NB4 (cell line): ENCODE measurements around the gene NTN1.

Experiments
- DNase-seq: peaks from one replicate; pipeline ENCODE4 v3.0.0; 2010; ENCODE audit warnings: low read depth
- H3K4me3 ChIP-seq: one replicate; pipeline ENCODE4 v1.5.1; 2011; ENCODE audit warnings: mild to moderate bottlenecking, low read depth, low read length, moderate library complexity
- MYC ChIP-seq: IDR thresholded peaks from 2 replicates; pipeline ENCODE4 v1.6.1; 2011; ENCODE audit warnings: low read depth, low read length
- POLR2A ChIP-seq: IDR thresholded peaks from 2 replicates; pipeline ENCODE4 v1.6.1; 2011; ENCODE audit warnings: mild to moderate bottlenecking; ENCODE audit not compliant: insufficient read length; ENCODE audit errors: extremely low read depth
- TF ChIP-seq, protein P1 (sequence below): IDR thresholded peaks from 2 replicates; pipeline ENCODE4 v1.6.1; 2011; ENCODE audit warnings: low read depth, low read length
- TF ChIP-seq, protein P2 (sequence below): IDR thresholded peaks from one replicate; pipeline ENCODE4 v1.5.1; 2012; ENCODE audit warnings: low read depth, low read length

The NTN1 gene

DNA sequence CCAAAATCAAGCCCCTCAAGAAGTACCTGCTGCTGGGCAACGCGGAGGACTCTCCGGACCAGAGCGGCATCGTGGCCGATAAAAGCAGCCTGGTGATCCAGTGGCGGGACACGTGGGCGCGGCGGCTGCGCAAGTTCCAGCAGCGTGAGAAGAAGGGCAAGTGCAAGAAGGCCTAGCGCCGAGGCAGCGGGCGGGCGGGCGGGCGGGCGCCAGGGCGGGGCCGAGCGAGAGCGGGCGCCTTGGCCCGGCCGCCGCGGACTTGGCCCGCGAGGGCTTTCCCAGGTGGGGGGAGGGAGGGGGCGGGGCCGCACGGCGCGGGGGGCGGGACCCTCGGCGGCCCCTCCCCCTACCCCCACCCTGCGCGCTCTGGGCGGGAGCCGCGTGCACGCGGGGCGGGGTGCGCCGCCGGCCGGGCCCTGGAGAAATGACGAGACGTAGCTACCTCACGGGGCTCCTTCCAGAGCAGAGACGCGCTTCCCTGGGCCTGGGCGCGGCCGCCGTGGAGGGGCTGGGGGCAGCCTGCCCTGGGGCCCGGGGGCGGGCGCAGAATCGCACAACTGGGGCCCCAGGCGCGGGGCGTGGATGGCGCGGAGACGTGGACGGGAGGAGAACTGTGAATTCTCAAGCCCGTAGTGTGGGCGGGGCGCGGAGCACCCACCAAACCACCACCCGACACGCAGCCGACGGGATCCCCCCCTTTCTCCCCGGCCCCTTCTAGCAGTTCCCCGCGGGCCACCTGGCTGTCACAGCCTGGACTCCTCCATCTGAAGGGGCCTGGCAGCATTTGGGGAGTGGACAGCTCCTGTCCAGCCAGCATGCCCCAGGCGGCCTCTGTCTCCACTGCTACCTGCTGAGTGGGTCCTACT is 218.7 kb downstream of the NTN1 start:
- H3K4me3 ChIP-seq, result no peak overlapping the region
- TF ChIP-seq POLR2A (no peak), MYC (no peak)
- TF ChIP-seq, protein P1, sequence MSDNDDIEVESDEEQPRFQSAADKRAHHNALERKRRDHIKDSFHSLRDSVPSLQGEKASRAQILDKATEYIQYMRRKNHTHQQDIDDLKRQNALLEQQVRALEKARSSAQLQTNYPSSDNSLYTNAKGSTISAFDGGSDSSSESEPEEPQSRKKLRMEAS, result no peak
- TF ChIP-seq, protein P2, sequence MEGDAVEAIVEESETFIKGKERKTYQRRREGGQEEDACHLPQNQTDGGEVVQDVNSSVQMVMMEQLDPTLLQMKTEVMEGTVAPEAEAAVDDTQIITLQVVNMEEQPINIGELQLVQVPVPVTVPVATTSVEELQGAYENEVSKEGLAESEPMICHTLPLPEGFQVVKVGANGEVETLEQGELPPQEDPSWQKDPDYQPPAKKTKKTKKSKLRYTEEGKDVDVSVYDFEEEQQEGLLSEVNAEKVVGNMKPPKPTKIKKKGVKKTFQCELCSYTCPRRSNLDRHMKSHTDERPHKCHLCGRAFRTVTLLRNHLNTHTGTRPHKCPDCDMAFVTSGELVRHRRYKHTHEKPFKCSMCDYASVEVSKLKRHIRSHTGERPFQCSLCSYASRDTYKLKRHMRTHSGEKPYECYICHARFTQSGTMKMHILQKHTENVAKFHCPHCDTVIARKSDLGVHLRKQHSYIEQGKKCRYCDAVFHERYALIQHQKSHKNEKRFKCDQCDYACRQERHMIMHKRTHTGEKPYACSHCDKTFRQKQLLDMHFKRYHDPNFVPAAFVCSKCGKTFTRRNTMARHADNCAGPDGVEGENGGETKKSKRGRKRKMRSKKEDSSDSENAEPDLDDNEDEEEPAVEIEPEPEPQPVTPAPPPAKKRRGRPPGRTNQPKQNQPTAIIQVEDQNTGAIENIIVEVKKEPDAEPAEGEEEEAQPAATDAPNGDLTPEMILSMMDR, result no peak
- DNase-seq, result no peak

DNA sequence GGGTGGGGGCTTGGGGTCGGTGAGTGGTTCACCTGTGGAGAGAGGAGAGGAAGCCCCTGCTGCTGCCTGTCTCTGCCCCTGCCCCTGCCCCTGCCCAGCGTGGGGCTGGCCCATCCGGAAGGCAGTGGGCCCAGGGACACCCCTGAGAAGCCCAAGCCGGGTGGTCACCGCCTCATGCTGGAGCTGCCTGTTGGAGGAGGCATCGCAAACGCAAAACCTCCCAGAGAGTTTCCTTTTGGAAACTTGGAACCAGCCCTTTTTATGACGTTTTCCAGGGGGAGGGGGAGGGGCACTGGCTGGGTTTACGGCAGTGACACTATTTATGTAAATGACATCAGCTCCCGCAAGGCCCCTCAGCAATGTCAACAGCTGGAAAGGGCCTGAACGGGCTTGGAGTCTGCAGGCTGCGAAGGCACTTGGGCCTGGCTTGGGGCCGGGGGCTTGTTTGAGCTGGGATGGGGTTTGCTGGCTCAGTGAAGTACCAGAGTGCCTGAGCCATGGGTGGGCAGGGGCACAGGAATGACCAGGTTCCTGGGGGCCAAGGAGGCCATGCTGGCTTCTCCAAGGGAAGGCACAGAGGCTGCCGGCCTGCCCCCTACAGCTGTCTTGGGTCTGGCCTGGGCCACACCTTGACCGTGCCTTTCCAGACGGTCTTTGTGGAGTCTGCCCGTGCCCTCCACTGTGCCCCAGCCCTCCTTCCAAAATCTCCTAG is 219.5 kb downstream of the NTN1 start:
- no peak overlapping the region for H3K4me3 ChIP-seq
- DNase-seq, result no peak
- no peak for TF ChIP-seq POLR2A
- no peak for TF ChIP-seq MYC
- TF ChIP-seq, protein P2, result no peak
- TF ChIP-seq, protein P1, result no peak

DNA sequence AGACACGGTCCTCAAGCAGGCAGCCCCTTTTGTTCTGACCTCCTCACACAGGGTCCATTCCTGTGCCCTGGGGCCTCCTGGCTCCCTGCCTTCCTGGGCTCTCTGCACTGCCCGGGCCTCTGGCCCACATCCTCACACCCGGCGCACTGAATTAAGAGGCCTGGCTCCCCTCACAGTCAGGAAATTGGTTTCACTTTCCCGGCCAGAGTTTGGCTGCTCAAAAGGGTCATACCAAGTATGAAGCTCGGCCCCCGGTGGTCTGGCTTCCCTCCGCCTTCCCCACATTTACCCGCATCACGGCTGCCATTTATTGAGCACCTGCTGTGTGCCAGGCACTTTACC is 220.0 kb downstream of the NTN1 start:
- TF ChIP-seq MYC (no peak), POLR2A (no peak)
- TF ChIP-seq, protein P2, result no peak
- TF ChIP-seq, protein P1, result no peak
- no peak overlapping the region for H3K4me3 ChIP-seq
- no peak for DNase-seq

DNA sequence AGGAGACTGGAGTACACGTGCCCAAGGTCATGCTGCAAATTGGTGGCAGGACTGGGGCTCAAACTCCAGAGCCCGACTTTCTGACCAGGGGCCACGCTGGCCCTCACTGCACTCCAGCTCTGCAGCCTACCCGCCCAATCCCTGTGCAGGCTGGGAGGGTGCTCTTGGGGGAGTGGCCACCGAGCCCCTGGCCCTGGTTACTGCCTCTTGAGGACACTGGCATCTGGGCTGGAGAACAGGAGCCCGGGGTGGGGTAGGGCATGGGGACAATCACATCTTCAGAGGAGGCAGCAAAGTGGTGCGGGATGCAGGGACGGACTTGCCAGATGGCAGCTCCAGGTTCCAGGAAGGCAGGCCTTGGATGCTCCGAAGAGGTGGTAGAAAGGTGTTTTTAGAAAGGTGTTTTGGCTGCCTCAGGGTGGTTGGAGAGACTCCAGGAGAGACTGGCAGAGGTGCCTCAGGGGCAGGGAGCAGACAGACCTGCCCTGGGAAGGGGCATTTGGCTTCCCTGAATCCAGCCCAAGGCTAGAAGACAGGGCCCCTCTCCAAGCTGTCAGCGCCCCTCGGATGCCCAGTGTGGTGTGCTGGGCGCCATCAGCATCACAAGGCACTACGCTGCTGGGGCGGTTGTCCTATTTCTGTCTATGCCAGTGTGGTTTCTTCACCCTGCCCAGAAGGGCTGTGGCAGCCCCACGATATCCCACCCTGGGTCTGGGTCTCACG is 220.6 kb downstream of the NTN1 start:
- no peak for DNase-seq
- TF ChIP-seq MYC (no peak), POLR2A (no peak)
- TF ChIP-seq, protein P1, result no peak
- TF ChIP-seq, protein P2, result no peak
- H3K4me3 ChIP-seq, result no peak overlapping the region

DNA sequence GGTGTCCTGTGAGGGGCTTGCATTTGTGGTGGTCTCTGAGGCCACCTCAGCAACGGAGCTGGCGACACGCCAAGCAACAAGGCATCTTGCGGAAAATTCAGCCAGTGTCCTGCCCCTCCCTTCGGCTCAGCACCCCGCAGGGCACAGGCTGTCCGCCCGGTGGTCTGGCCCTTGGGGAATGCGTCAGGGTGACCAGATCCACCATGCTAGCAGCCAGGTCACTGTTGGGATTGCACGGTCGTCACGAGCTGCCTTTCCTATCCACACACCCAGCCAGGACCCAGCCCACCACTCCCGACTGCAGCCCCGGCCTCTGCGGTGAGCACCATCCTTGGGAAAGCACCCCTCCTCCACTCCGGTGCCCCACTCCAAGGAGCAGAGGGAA is 221.2 kb downstream of the NTN1 start:
- DNase-seq, result no peak
- no peak for TF ChIP-seq MYC
- TF ChIP-seq, protein P1, result no peak
- TF ChIP-seq POLR2A, result no peak
- TF ChIP-seq, protein P2, result no peak
- H3K4me3 ChIP-seq, result no peak overlapping the region
